Measurements from ENCODE around the gene LONP1.
A peak's percentile ranks its signal among the peaks of the same experiment; 100 is the strongest.
"Not testable (repeated sequence)": the region's sequence is repeated elsewhere in the genome, so short reads cannot be mapped to it uniquely, and the experiment has no call there.

The LONP1 gene

GRCh38 chr19:5749505-5749904 is 29.6 kb upstream of the LONP1 start:
- no peaks in the 10 kb centered on the region for H3K36me3 ChIP-seq (ENCODE audit: control insufficient read depth in 2 of 2, insufficient read depth in 1 of 2, low read length in 2 of 2)
- no peak overlapping the region for H3K4me3 ChIP-seq (ENCODE audit: low read depth, low read length)
- H3K9me3 ChIP-seq (ENCODE audit: control insufficient read depth, insufficient read depth, low read depth, low read length): no peaks in the 10 kb centered on the region
- ChIA-PET CTCF (interaction anchor here (1.1 kb wide), 1 partner anchor 55 kb away, joined by 3 read pairs; no protein-coding TSS in a partner anchor), POLR2A (no interaction called here)
- no peak overlapping the region for H3K27ac ChIP-seq (ENCODE audit: extremely low read depth, low read depth, low read length)
- TF ChIP-seq GLI2 (tag by site-specific recombination; IDR thresholded peaks at IDR 0.05; ENCODE audit: borderline replicate concordance, low read depth) (no peak), ZNF621 (tag by site-specific recombination; IDR thresholded peaks at IDR 0.05) (no peak), AEBP2 (tag by site-specific recombination; IDR thresholded peaks at IDR 0.05; ENCODE audit: borderline replicate concordance) (no peak), ZNF701 (tag by site-specific recombination; IDR thresholded peaks at IDR 0.05) (no peak), ZNF202 (tag by site-specific recombination; IDR thresholded peaks at IDR 0.05; ENCODE audit: borderline replicate concordance) (no peak), ZNF341 (tag by site-specific recombination; IDR thresholded peaks at IDR 0.05; ENCODE audit: low read depth) (no peak), BCL11B (tag by site-specific recombination; IDR thresholded peaks at IDR 0.05; ENCODE audit: low read depth) (no peak), ZBTB44 (tag by site-specific recombination; IDR thresholded peaks at IDR 0.05) (no peak), FEZF1 (tag by site-specific recombination; IDR thresholded peaks at IDR 0.05) (no peak), ZNF292 (tag by site-specific recombination; IDR thresholded peaks at IDR 0.05; ENCODE audit: borderline replicate concordance, low read depth) (no peak), KLF10 (tag by site-specific recombination; IDR thresholded peaks at IDR 0.05) (no peak), ZFP37 (tag by site-specific recombination; IDR thresholded peaks at IDR 0.05) (no peak), ZNF610 (tag by site-specific recombination; IDR thresholded peaks at IDR 0.05; ENCODE audit: borderline replicate concordance) (no peak), ZNF629 (tag by site-specific recombination; IDR thresholded peaks at IDR 0.05) (no peak), MEIS1 (CRISPR knock-in tag; IDR thresholded peaks at IDR 0.05; ENCODE audit: borderline replicate concordance) (no peak), ZFP41 (tag by site-specific recombination; IDR thresholded peaks at IDR 0.05; ENCODE audit: borderline replicate concordance) (no peak), KLF8 (tag by site-specific recombination; IDR thresholded peaks at IDR 0.05) (no peak), ZFHX2 (tag by site-specific recombination; conservative IDR thresholded peaks at IDR 0.05) (no peak)
- no peaks in the 10 kb centered on the region for H3K4me1 ChIP-seq (ENCODE audit: control insufficient read depth, insufficient read depth, low read length)

- peak; percentile 86 for TF ChIP-seq PRDM6 (tag by site-specific recombination; IDR thresholded peaks at IDR 0.05)
- peak; percentile 58; the same call in 1 of the 2 replicates for TF ChIP-seq ZNF184 (tag by site-specific recombination; IDR thresholded peaks at IDR 0.05)
- peak; percentile 37; the same call in 1 of the 2 replicates for TF ChIP-seq PATZ1 (tag by site-specific recombination; IDR thresholded peaks at IDR 0.05)
- peak; percentile 59 for TF ChIP-seq ZBTB8A (tag by site-specific recombination; IDR thresholded peaks at IDR 0.05)
- TF ChIP-seq WT1 (tag by site-specific recombination; IDR thresholded peaks at IDR 0.05): peak; percentile 31; the same call in 1 of the 2 replicates
- TF ChIP-seq KLF1 (tag by site-specific recombination; IDR thresholded peaks at IDR 0.05): 0 out of 2 replicates have a peak, but pooled peaks have one; percentile 8
- H3K4me3 ChIP-seq (ENCODE audit: low read depth, low read length); H3K36me3 ChIP-seq (ENCODE audit: control insufficient read depth in 2 of 2, insufficient read depth in 1 of 2, low read length in 2 of 2); H3K9me3 ChIP-seq (ENCODE audit: control insufficient read depth, insufficient read depth, low read depth, low read length); H3K27ac ChIP-seq (ENCODE audit: extremely low read depth, low read depth, low read length); H3K4me1 ChIP-seq (ENCODE audit: control insufficient read depth, insufficient read depth, low read length); POLR2A ChIA-PET: not testable (repeated sequence)
- CTCF ChIA-PET: interaction anchor here (1.1 kb wide), 1 partner anchor 55 kb away, joined by 3 read pairs; no protein-coding TSS in a partner anchor
These were observed 29.0 kb upstream of the LONP1 start for GRCh38 chr19:5748920-5749319.

- H3K27ac ChIP-seq (ENCODE audit: extremely low read depth, low read depth, low read length); H3K36me3 ChIP-seq (ENCODE audit: control insufficient read depth in 2 of 2, insufficient read depth in 1 of 2, low read length in 2 of 2); H3K4me1 ChIP-seq (ENCODE audit: control insufficient read depth, insufficient read depth, low read length); H3K4me3 ChIP-seq (ENCODE audit: low read depth, low read length); CTCF ChIA-PET; POLR2A ChIA-PET; H3K9me3 ChIP-seq (ENCODE audit: control insufficient read depth, insufficient read depth, low read depth, low read length): not testable (repeated sequence)
These were observed 25.1 kb upstream of the LONP1 start for GRCh38 chr19:5744999-5745398.
